ENCODE measurements around the gene ARHGEF17. TPM values are rescaled to one million over a fixed set of nuclear protein-coding genes. Genes with fewer than 3 reads are reported as not detected.
A peak's percentile ranks its signal among the peaks of the same experiment; 100 is the strongest.

Gene ARHGEF17
- total and polyA plus RNA-seq, 2 of the 13 experiments (the other 11 are each of a cell fraction or from before 2014, with no cell fraction given) = 10.7 to 28.8 TPM

GRCh38 chr11:73324665-73325035, 16.6 kb downstream of the ARHGEF17 start:
- H3K4me1 ChIP-seq (ENCODE audit: insufficient read depth, low read length) = peaks cover 88% of the 10 kb centered on the region
- in situ Hi-C loops (cut with HindIII; ENCODE audit: extremely low pct_ligation_motif_present, low pct_unique_long_range_greater_than_20kb) (no loop called here), intact Hi-C loops (cut with micrococcal nuclease; ENCODE audit: unreplicated experiment) (loop anchor here (1.0 kb wide), 1 partner anchor 32 kb away; no protein-coding TSS in a partner anchor)
- BruUV-seq (replicated peaks) = no TSS peak
- H3K27ac ChIP-seq (ENCODE audit: extremely low read length, insufficient read depth, low read length) = peak overlapping the region; percentile 52
- peaks cover 5 to 19% of the 10 kb centered on the region in 2 experiments; a peak in 4 of 5 replicates for H3K36me3 ChIP-seq (replicated peaks in 1 of 2; ENCODE audit: control insufficient read depth in 1 of 2, insufficient read depth in 2 of 2, low read length in 2 of 2)
- ChIA-PET CTCF (ENCODE audit: low intra/inter-chr PET ratio, low total read pairs) (no interaction called here), POLR2A (interaction anchor here (2.6 to 10.1 kb wide), 3 partner anchors 9 to 17 kb away, joined by 10 to 205 read pairs (median 35); partner anchors contain the start of gene ARHGEF17)
- peaks cover 25% of the 10 kb centered on the region for H3K79me2 ChIP-seq (ENCODE audit: insufficient read depth, low read length)
- H3K9ac ChIP-seq (ENCODE audit: insufficient read depth, low read depth, low read length) = no peak overlapping the region; the same call in 1 of the 2 replicates
- ATAC-seq (no peak), DNase-seq (ENCODE audit: low spot score) (no peak), FAIRE-seq (no peak)
- H3K27me3 ChIP-seq (ENCODE audit: control insufficient read depth in 1 of 2, insufficient read depth in 2 of 2, low read length in 2 of 2) = no peaks in the 10 kb centered on the region
- H3K9me3 ChIP-seq (ENCODE audit: low read length) = no peaks in the 10 kb centered on the region
- peak overlapping the region; percentile 32; the same call in 1 of the 2 replicates for H3K4me2 ChIP-seq (ENCODE audit: low read depth, low read length)
- H2AFZ ChIP-seq (ENCODE audit: low read length) = no peak overlapping the region
- 100% methylated on average over 1 of the region's 2 CpGs for WGBS (ENCODE audit: low lambda C conversion rate)
- no peak overlapping the region for H3K4me3 ChIP-seq (replicated peaks in 1 of 3; ENCODE audit: insufficient read depth in 1 of 3, low read depth in 2 of 3, low read length in 3 of 3)
- H4K20me1 ChIP-seq (ENCODE audit: insufficient read depth, low read length) = no peaks in the 10 kb centered on the region; the same call in 1 of the 2 replicates
- TF ChIP-seq ZNF18 (CRISPR knock-in tag; IDR thresholded peaks at IDR 0.05; ENCODE audit: insufficient replicate concordance) (no peak), SALL1 (CRISPR knock-in tag; IDR thresholded peaks at IDR 0.05) (no peak), FOXA1 (IDR thresholded peaks at IDR 0.05) (no peak), FOXA1 (CRISPR knock-in tag; IDR thresholded peaks at IDR 0.05) (no peak), SMAD9 (CRISPR knock-in tag; IDR thresholded peaks at IDR 0.05) (no peak), ZNF562 (CRISPR knock-in tag; IDR thresholded peaks at IDR 0.05; ENCODE audit: borderline replicate concordance) (no peak), ZKSCAN1 (IDR thresholded peaks at IDR 0.05; ENCODE audit: low read length) (peak; percentile 72; the same call in 1 of the 2 replicates), PCBP1 (IDR thresholded peaks at IDR 0.05; ENCODE audit: borderline replicate concordance, low read depth, low read length) (no peak), ZNF788 (CRISPR knock-in tag; IDR thresholded peaks at IDR 0.05; ENCODE audit: borderline replicate concordance) (no peak), ZBTB34 (CRISPR knock-in tag; IDR thresholded peaks at IDR 0.05) (no peak), EP300 (IDR thresholded peaks at IDR 0.05; ENCODE audit: low read depth in 2 of 2, low read length in 2 of 2) (no peak), EP300 (CRISPR knock-in tag; IDR thresholded peaks at IDR 0.05; ENCODE audit: borderline replicate concordance) (0 out of 2 replicates have a peak, but pooled peaks have one; percentile 7), KDM5A (IDR thresholded peaks at IDR 0.05; ENCODE audit: borderline replicate concordance, low read length) (no peak), JARID2 (CRISPR knock-in tag; IDR thresholded peaks at IDR 0.05; ENCODE audit: insufficient replicate concordance) (no peak), TARDBP (CRISPR knock-in tag; IDR thresholded peaks at IDR 0.05) (no peak), ZNF234 (CRISPR knock-in tag; conservative IDR thresholded peaks at IDR 0.05) (no peak), NFKB2 (CRISPR knock-in tag; IDR thresholded peaks at IDR 0.05; ENCODE audit: borderline replicate concordance) (no peak), DMAP1 (CRISPR knock-in tag; IDR thresholded peaks at IDR 0.05) (no peak)
- TF ChIP-seq, protein P1, sequence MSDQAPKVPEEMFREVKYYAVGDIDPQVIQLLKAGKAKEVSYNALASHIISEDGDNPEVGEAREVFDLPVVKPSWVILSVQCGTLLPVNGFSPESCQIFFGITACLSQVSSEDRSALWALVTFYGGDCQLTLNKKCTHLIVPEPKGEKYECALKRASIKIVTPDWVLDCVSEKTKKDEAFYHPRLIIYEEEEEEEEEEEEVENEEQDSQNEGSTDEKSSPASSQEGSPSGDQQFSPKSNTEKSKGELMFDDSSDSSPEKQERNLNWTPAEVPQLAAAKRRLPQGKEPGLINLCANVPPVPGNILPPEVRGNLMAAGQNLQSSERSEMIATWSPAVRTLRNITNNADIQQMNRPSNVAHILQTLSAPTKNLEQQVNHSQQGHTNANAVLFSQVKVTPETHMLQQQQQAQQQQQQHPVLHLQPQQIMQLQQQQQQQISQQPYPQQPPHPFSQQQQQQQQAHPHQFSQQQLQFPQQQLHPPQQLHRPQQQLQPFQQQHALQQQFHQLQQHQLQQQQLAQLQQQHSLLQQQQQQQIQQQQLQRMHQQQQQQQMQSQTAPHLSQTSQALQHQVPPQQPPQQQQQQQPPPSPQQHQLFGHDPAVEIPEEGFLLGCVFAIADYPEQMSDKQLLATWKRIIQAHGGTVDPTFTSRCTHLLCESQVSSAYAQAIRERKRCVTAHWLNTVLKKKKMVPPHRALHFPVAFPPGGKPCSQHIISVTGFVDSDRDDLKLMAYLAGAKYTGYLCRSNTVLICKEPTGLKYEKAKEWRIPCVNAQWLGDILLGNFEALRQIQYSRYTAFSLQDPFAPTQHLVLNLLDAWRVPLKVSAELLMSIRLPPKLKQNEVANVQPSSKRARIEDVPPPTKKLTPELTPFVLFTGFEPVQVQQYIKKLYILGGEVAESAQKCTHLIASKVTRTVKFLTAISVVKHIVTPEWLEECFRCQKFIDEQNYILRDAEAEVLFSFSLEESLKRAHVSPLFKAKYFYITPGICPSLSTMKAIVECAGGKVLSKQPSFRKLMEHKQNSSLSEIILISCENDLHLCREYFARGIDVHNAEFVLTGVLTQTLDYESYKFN (CRISPR knock-in tag; conservative IDR thresholded peaks at IDR 0.05) = no peak

Data from HepG2 (cell line).